Measurements from ENCODE around the gene ARHGAP20. TPM values are rescaled to one million over a fixed set of nuclear protein-coding genes. Genes with fewer than 3 reads are reported as not detected.

The ARHGAP20 gene
- total and polyA plus RNA-seq, 4 donors: 0.46 to 1.5 (median 0.73) TPM

GRCh38 chr11:110737593-110737992, 25.4 kb upstream of the ARHGAP20 start (continued):
- TF ChIP-seq CTCF (IDR thresholded peaks at IDR 0.05; ENCODE audit: low read depth, low read length, missing input control) (no peak), ATF3 (IDR thresholded peaks at IDR 0.05) (no peak)

- TF ChIP-seq RXRA (IDR thresholded peaks at IDR 0.05) (no peak), JUND (IDR thresholded peaks at IDR 0.05) (no peak), MAX (IDR thresholded peaks at IDR 0.05) (no peak), CTCF (IDR thresholded peaks at IDR 0.05; ENCODE audit: low read depth, low read length, missing input control) (no peak), HNF4G (IDR thresholded peaks at IDR 0.05) (no peak)
- Histone ChIP-seq H3K9ac (ENCODE audit: low read depth in 1 of 2, low read length in 2 of 2) (no peak overlapping the region), H3K9me3 (ENCODE audit: control insufficient read depth in 4 of 4, low read length in 3 of 4) (no peaks in the 10 kb centered on the region), H3K27ac (ENCODE audit: low read depth in 1 of 2, low read length in 2 of 2) (no peak overlapping the region), H3K27me3 (ENCODE audit: control insufficient read depth in 4 of 4, insufficient read depth in 4 of 4, low read length in 3 of 4) (no peaks in the 10 kb centered on the region), H3K4me1 (ENCODE audit: control insufficient read depth in 4 of 4, insufficient read depth in 4 of 4, low read length in 3 of 4) (no peaks in the 10 kb centered on the region), H3K4me3 (ENCODE audit: low read depth in 1 of 3, low read length in 3 of 3) (no peak overlapping the region), H3K36me3 (ENCODE audit: control insufficient read depth in 4 of 4, insufficient read depth in 3 of 4, low read depth in 1 of 4, low read length in 3 of 4) (no peaks in the 10 kb centered on the region)
- DNase-seq (ENCODE audit: low spot score): no peak
- 83% methylated on average over 2 of the region's 2 CpGs for WGBS
These were observed 23.9 kb upstream of the ARHGAP20 start for GRCh38 chr11:110736171-110736553.

GRCh38 chr11:110735455-110736170, 23.4 kb upstream of the ARHGAP20 start:
- Histone ChIP-seq H3K36me3 (ENCODE audit: control insufficient read depth in 4 of 4, insufficient read depth in 3 of 4, low read depth in 1 of 4, low read length in 3 of 4) (no peaks in the 10 kb centered on the region), H3K9ac (ENCODE audit: low read depth in 1 of 2, low read length in 2 of 2) (no peak overlapping the region), H3K27me3 (ENCODE audit: control insufficient read depth in 4 of 4, insufficient read depth in 4 of 4, low read length in 3 of 4) (no peaks in the 10 kb centered on the region), H3K9me3 (ENCODE audit: control insufficient read depth in 4 of 4, low read length in 3 of 4) (no peaks in the 10 kb centered on the region), H3K4me1 (ENCODE audit: control insufficient read depth in 4 of 4, insufficient read depth in 4 of 4, low read length in 3 of 4) (no peaks in the 10 kb centered on the region), H3K27ac (ENCODE audit: low read depth in 1 of 2, low read length in 2 of 2) (no peak overlapping the region), H3K4me3 (ENCODE audit: low read depth in 1 of 3, low read length in 3 of 3) (no peak overlapping the region)
- no peak for DNase-seq (ENCODE audit: low spot score)
- TF ChIP-seq RAD21 (IDR thresholded peaks at IDR 0.05): no peak

GRCh38 chr11:110734790-110735189, 22.6 kb upstream of the ARHGAP20 start:
- Histone ChIP-seq H3K9me3 (ENCODE audit: control insufficient read depth in 4 of 4, low read length in 3 of 4) (no peaks in the 10 kb centered on the region), H3K4me1 (ENCODE audit: control insufficient read depth in 4 of 4, insufficient read depth in 4 of 4, low read length in 3 of 4) (no peaks in the 10 kb centered on the region), H3K36me3 (ENCODE audit: control insufficient read depth in 4 of 4, insufficient read depth in 3 of 4, low read depth in 1 of 4, low read length in 3 of 4) (no peaks in the 10 kb centered on the region), H3K27me3 (ENCODE audit: control insufficient read depth in 4 of 4, insufficient read depth in 4 of 4, low read length in 3 of 4) (no peaks in the 10 kb centered on the region), H3K9ac (ENCODE audit: low read depth in 1 of 2, low read length in 2 of 2) (no peak overlapping the region), H3K27ac (ENCODE audit: low read depth in 1 of 2, low read length in 2 of 2) (no peak overlapping the region), H3K4me3 (ENCODE audit: low read depth in 1 of 3, low read length in 3 of 3) (no peak overlapping the region)
- DNase-seq (ENCODE audit: low spot score): no peak
- 48% methylated on average over 2 of the region's 2 CpGs for WGBS
- TF ChIP-seq JUND (IDR thresholded peaks at IDR 0.05): no peak
- no peak for TF ChIP-seq HNF4G (IDR thresholded peaks at IDR 0.05)
- no peak for TF ChIP-seq ZBTB33 (IDR thresholded peaks at IDR 0.05)
- no peak for TF ChIP-seq REST (IDR thresholded peaks at IDR 0.05)
- TF ChIP-seq SP1 (IDR thresholded peaks at IDR 0.05): no peak
- TF ChIP-seq EGR1 (IDR thresholded peaks at IDR 0.05; ENCODE audit: low read depth in 2 of 2): no peak
- no peak for TF ChIP-seq HNF4A (conservative IDR thresholded peaks at IDR 0.05)
